Liver (tissue), 3 donors: Measurements from ENCODE around the gene RARRES2.

Source experiments
- CTCF ChIP-seq: fragments of 150-350 bp; IDR thresholded peaks from 2 replicates; pipeline ENCODE4 v1.5.1; 2017; ENCODE audit warnings: improper control_type of control experiment, low read depth, low read length; ENCODE audit not compliant: missing input control
- EGR1 ChIP-seq, 2 donors: IDR thresholded peaks; 2 replicates each; pipeline ENCODE4 v1.6.1; 2016 to 2018; ENCODE audit warnings: antibody characterized with exemption in 2 of 2, low read depth in 2 of 2
- GABPA ChIP-seq, 2 donors: IDR thresholded peaks in 1 of 2; conservative IDR thresholded peaks in 1 of 2; 2 replicates each; pipeline ENCODE4 v1.6.1; 2016; ENCODE audit warnings: antibody characterized with exemption in 2 of 2, mild to moderate bottlenecking in 1 of 2, moderate library complexity in 1 of 2
- MAX ChIP-seq: IDR thresholded peaks from 2 replicates; pipeline ENCODE4 v1.6.1; 2016; ENCODE audit warnings: antibody characterized with exemption
- RAD21 ChIP-seq, 2 donors: IDR thresholded peaks; 2 replicates each; pipeline ENCODE4 v1.6.1; 2016; ENCODE audit warnings: antibody characterized with exemption in 2 of 2, mild to moderate bottlenecking in 2 of 2
- REST ChIP-seq: IDR thresholded peaks from 2 replicates; pipeline ENCODE4 v1.6.1; 2016; ENCODE audit warnings: antibody characterized with exemption, mild to moderate bottlenecking
- RXRA ChIP-seq, 2 donors: IDR thresholded peaks; 2 replicates each; pipeline ENCODE4 v1.6.1; 2017 to 2018; ENCODE audit warnings: antibody characterized with exemption in 2 of 2, mild to moderate bottlenecking in 1 of 2
- SP1 ChIP-seq: IDR thresholded peaks from 2 replicates; pipeline ENCODE4 v1.6.1; 2018; ENCODE audit warnings: antibody characterized with exemption, mild to moderate bottlenecking
- TAF1 ChIP-seq: conservative IDR thresholded peaks from 2 replicates; pipeline ENCODE4 v1.6.1; 2016; ENCODE audit warnings: antibody characterized with exemption, mild to moderate bottlenecking
- YY1 ChIP-seq: IDR thresholded peaks from 2 replicates; pipeline ENCODE4 v1.6.1; 2016; ENCODE audit warnings: antibody characterized with exemption, mild to moderate bottlenecking
- ZBTB33 ChIP-seq: IDR thresholded peaks from 2 replicates; pipeline ENCODE4 v1.6.1; 2016; ENCODE audit warnings: antibody characterized with exemption
- donor health status: healthy.
- donor health status: healthy.

- TF ChIP-seq CTCF (no peak), GABPA (IDR thresholded peaks at IDR 0.05 in 1 of 2, conservative IDR thresholded peaks at IDR 0.05 in 1 of 2) (no peak), YY1 (no peak), EGR1 (IDR thresholded peaks at IDR 0.05; ENCODE audit: low read depth in 2 of 2) (no peak), MAX (no peak), REST (no peak), RXRA (IDR thresholded peaks at IDR 0.05) (no peak), RAD21 (IDR thresholded peaks at IDR 0.05) (no peak), TAF1 (no peak), SP1 (no peak), ZBTB33 (no peak)
Measured at GRCh38 chr7:150307129-150307528, 34.3 kb downstream of the RARRES2 start.
